Liver (tissue), 3 donors: ENCODE results near the gene JAZF1.

Experiments
- EGR1 ChIP-seq, 2 donors: IDR thresholded peaks; 2 replicates each; pipeline ENCODE4 v1.6.1; 2016 to 2018; ENCODE audit warnings: antibody characterized with exemption in 2 of 2, low read depth in 2 of 2
- FOXA1 ChIP-seq: IDR thresholded peaks from 2 replicates; pipeline ENCODE4 v1.6.1; 2016; ENCODE audit warnings: antibody characterized with exemption
- GABPA ChIP-seq, 2 donors: IDR thresholded peaks in 1 of 2; conservative IDR thresholded peaks in 1 of 2; 2 replicates each; pipeline ENCODE4 v1.6.1; 2016; ENCODE audit warnings: antibody characterized with exemption in 2 of 2, mild to moderate bottlenecking in 1 of 2, moderate library complexity in 1 of 2
- HNF4A ChIP-seq, 2 donors: conservative IDR thresholded peaks; 2 replicates each; pipeline ENCODE4 v1.6.1; 2016; ENCODE audit warnings: antibody characterized with exemption in 2 of 2, mild to moderate bottlenecking in 2 of 2
- TAF1 ChIP-seq: conservative IDR thresholded peaks from 2 replicates; pipeline ENCODE4 v1.6.1; 2016; ENCODE audit warnings: antibody characterized with exemption, mild to moderate bottlenecking
- TF ChIP-seq, protein P1 (sequence below): fragments of 150-350 bp; IDR thresholded peaks from 2 replicates; pipeline ENCODE4 v1.5.1; 2017; ENCODE audit warnings: improper control_type of control experiment, low read depth, low read length; ENCODE audit not compliant: missing input control
- TF ChIP-seq, protein P2 (sequence below): IDR thresholded peaks from 2 replicates; pipeline ENCODE4 v1.6.1; 2016; ENCODE audit warnings: antibody characterized with exemption, mild to moderate bottlenecking
- donor health status: healthy.
- donor health status: healthy.

DNA sequence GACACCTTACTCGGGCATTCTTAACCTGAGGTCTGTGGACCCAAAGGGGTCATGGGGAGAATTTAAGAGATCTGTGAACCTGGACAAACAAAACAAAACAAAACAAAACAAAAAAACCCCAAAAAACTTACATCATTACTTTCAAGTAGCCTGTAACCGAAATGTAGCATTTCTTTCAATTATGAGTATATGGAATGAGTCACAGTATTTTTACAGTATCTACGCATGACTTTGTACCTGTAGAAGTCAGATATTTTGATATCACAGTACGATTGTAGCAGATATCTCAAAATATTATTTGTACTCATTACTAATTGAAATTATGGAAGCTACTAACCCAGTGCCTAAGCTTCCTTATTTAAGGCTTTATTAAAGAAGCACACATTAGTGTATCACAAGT lies 210.2 kb downstream of the JAZF1 start:
- TF ChIP-seq, protein P1, sequence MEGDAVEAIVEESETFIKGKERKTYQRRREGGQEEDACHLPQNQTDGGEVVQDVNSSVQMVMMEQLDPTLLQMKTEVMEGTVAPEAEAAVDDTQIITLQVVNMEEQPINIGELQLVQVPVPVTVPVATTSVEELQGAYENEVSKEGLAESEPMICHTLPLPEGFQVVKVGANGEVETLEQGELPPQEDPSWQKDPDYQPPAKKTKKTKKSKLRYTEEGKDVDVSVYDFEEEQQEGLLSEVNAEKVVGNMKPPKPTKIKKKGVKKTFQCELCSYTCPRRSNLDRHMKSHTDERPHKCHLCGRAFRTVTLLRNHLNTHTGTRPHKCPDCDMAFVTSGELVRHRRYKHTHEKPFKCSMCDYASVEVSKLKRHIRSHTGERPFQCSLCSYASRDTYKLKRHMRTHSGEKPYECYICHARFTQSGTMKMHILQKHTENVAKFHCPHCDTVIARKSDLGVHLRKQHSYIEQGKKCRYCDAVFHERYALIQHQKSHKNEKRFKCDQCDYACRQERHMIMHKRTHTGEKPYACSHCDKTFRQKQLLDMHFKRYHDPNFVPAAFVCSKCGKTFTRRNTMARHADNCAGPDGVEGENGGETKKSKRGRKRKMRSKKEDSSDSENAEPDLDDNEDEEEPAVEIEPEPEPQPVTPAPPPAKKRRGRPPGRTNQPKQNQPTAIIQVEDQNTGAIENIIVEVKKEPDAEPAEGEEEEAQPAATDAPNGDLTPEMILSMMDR, result no peak
- no peak for TF ChIP-seq GABPA (IDR thresholded peaks at IDR 0.05 in 1 of 2, conservative IDR thresholded peaks at IDR 0.05 in 1 of 2)
- TF ChIP-seq, protein P2, sequence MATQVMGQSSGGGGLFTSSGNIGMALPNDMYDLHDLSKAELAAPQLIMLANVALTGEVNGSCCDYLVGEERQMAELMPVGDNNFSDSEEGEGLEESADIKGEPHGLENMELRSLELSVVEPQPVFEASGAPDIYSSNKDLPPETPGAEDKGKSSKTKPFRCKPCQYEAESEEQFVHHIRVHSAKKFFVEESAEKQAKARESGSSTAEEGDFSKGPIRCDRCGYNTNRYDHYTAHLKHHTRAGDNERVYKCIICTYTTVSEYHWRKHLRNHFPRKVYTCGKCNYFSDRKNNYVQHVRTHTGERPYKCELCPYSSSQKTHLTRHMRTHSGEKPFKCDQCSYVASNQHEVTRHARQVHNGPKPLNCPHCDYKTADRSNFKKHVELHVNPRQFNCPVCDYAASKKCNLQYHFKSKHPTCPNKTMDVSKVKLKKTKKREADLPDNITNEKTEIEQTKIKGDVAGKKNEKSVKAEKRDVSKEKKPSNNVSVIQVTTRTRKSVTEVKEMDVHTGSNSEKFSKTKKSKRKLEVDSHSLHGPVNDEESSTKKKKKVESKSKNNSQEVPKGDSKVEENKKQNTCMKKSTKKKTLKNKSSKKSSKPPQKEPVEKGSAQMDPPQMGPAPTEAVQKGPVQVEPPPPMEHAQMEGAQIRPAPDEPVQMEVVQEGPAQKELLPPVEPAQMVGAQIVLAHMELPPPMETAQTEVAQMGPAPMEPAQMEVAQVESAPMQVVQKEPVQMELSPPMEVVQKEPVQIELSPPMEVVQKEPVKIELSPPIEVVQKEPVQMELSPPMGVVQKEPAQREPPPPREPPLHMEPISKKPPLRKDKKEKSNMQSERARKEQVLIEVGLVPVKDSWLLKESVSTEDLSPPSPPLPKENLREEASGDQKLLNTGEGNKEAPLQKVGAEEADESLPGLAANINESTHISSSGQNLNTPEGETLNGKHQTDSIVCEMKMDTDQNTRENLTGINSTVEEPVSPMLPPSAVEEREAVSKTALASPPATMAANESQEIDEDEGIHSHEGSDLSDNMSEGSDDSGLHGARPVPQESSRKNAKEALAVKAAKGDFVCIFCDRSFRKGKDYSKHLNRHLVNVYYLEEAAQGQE, result no peak
- TF ChIP-seq HNF4A (conservative IDR thresholded peaks at IDR 0.05), result no peak
- no peak for TF ChIP-seq TAF1
- no peak for TF ChIP-seq EGR1 (IDR thresholded peaks at IDR 0.05; ENCODE audit: low read depth in 2 of 2)
- TF ChIP-seq FOXA1, result no peak
